GM21529 (cell line): ENCODE results near the gene HEATR5A.

Experiments
- ATAC-seq: cut with Tn5 transposase; IDR thresholded peaks from one replicate; pipeline ENCODE4 v1.9.1; 2021; ENCODE audit not compliant: unreplicated experiment

The HEATR5A gene

DNA sequence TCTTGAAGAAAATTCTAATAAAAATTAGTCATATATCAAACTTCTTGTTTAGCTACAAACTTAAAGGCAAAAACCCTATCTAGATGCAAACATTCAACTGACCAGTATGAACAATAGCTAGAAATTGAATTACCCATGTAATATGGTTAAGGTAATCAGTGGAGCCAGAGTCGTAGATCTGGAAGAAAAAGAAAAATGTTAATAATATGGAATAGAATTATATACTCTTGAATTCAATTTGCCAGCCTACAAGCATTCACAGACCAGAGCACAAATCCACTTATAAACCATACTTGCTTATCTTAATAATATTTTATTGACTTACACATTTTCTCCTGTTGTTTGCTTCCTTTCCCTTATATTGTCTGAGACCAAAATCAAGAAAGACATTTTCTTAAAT lies 7.7 kb upstream of the HEATR5A start:
- ATAC-seq = no peak

DNA sequence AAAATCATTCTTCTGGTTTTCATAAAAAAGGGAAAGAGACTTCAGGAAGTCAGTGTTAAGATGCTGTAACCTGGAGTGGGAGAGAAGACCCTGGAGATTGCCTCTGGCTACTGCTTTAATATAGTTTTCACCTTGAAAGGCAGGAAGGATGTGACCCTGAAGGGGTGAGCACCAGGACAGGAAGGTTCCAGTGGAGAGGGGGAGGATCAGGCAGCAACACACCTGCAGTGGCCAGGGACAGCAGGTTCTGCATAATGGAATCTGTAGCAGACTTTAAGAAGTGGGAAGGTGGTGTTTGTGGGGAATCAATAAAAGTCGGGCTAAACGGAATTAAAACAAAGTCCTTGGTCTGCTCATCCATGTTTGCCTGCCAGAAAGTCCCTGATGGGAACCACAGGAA lies 6.3 kb upstream of the HEATR5A start:
- ATAC-seq = no peak

DNA sequence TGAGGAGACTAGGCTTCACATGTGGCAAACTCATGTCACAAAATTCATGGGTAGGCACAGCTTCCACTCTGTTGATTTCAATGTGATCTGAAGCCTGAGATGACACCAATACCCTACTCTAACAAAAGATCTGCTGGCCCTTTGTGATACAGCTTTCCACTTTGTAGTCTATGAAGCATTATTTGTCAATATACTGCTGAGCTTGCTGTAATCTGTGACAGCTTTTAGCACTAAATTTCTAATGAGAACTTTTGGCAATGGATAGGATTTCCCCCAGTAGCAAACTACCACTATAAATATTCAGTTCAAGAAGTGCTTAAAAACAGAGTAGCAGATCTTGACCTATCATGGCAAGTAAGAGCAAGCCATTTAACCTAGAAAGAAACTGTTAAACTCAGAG lies 5.6 kb upstream of the HEATR5A start:
- no peak for ATAC-seq

DNA sequence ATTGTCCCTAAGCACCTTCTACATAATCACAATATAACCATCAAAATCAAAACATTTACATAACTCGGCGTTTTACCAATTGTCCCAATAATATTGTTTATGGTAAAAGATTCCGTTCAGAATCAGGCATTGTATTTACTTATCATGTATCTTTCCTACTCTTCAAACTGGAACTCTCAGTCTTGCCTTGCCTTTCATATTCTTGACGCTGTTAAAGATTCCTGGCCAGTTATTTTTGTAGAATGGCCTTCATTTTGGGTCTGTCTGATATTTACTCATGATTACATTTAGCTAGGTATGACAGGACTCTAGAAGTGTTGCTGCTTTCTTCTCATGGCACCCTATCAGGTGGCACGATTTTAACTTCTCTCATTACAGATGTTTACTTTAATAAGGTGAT lies 850 bp upstream of the HEATR5A start:
- ATAC-seq = no peak

DNA sequence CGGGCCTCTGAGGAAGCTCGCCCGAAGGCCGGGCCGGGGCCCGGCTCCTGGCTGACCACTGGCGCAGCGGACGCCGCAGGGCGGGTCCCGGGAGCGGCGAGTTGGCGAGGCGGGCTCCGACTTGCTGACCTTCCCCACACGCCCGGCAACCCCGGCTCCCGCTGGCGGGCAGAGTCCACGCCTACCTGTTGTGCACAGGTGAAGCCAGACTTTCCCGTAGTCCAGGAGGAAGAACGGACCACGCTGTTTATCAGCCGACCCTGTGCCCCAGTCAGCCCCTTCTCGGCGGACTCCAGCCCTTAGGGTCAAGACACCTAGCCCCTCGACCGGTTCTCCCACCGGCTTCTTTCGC lies 407 bp downstream of the HEATR5A start:
- ATAC-seq = peak; percentile 23

DNA sequence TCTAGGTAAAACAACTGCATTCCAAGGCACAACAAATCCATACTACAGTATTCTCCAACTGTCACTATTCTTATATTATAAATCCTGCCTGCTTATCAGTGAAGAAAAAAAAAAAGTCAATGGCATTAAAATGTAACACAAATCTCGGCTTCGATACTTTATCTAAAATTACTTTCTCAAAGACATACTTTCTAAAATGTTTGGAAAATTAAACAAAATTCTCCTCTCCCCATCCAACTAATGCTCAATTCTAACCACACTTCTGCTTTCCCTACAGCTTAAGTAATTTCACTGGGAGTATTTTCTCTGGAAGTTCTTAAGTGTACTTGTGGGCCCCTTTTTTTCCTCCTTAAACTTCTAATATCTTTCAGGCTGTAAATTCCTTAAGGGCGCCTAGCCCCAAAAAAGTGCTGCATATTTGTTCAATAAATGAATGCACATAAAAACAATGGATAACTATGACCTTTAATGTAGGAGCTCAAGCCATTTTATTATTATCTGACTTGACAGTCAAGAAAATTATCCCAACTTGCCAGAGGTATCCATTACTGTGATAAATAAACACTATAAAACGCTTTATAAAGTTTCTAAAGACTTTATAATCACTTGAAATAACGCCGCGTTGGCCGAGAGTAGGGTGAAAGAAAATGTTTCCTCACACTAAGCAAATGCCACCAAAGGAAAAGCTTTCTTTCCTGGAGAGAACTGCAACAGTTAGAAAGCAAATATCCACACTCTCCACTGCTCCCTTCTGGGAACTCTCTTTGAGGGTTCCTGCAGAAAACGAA lies 977 bp downstream of the HEATR5A start:
- no peak for ATAC-seq

DNA sequence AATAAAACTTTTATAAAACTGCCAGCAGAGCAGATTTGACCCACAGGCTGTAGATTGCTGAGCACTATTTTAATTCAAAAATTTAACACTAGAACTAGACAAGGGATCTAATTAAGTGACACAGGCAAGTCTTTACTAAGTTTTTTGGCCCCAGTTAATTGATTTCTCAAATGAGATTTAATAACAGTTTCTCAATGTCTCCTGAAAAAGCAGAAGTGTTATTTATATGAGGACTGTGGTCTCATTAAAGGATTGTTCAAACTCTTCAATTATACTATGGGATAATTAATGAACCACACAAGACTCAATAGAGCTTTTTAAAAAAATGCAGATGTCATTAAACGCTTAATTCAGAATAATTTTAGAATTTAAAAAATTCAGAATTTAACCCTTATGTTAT lies 1.9 kb downstream of the HEATR5A start:
- ATAC-seq = no peak

DNA sequence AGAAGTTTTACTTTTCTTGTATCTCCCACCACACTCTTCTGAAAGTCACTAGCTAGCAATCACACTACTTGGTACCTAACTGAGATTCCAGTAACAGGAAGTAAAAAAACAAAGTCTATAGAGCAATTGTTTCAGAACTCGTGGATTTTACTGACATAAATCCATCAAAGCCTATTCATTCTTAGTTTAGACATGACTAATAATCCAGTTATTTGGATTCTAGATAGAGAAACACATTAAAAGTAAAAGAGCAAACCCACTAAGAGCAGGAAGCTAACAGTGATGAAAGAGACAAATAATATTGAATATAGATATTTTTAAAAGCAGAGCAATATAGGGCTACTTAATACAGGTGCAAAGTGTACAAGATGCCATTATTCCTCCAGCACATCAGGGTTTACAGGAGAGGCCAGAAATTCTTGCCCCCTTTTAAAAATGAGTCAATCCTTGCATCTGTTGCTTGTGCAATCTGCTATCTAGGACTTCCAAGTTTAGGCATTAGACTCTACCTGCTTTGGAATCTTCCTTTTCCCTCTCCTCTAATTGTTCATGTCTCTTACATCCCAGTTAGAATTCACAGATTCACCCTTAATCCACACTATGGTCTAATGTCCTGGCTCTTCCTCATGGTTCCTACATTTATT lies 6.0 kb downstream of the HEATR5A start:
- no peak for ATAC-seq

DNA sequence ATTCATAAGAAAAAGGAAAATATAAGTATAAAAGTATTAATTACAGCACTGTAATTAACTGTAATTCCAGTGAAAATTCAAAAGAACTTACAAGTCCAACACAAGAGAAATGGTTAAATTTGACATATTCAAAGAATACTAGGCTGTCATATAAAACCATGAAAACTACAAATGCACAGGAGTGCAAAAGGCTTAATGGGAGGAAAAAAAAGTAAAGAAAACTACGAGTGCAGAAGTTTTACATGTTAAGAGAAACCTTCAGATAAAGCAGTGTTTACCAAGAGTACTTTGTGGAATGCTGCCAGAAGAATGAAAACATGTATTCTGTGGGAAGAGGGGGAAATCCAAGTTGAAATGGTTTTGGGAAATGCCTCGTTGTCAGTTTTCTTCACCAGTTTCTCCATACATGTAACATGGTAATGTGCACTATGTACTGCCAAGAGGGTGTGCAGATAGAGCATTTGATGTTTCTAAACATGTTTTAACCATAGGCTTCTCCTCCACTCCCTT lies 9.1 kb downstream of the HEATR5A start:
- no peak for ATAC-seq

DNA sequence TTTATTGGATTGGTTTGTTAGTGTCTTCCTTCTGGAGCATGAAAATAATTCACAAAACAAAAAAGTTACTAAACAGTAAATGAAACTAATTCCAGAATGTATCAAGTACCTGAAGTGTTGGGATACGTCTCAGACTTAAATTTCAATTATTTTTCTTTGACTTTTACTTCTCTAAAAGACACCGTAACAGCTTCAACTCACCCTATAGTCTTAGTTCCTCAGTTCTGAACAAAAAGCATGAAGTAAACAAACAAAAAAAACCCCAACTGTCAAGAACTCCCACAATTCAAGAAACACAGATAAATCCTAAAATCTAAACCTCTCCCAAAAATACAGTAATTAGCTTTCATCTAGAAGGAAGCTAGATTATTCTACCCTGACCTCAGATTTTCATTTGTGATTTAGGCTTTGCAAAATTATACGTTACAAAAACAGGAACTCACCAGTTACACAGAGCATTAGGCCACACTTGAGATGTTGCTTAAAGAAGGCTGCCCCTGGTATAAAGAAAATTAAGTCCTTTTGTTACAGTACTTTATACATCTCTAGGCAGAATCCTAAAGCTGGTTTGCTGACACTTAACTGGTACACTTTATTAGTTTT lies 10.2 kb downstream of the HEATR5A start:
- no peak for ATAC-seq

DNA sequence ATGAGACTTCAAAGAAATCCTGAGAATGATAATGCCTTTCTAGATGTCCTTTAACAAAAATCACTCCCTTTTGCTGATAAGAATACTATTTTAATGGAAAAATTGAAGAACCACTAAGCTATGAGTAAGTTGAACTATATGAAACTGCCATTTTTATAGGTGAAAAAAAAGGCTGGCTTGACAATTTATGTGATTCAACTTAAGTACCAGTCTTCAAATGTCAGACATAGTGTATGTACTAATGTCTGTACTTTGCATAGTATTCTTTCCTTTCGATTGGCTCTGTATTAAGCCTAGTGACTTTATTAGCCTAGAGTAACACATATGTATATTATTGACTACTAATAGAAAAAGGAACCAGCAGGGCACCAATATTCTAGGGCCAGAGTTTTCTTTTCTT lies 11.9 kb downstream of the HEATR5A start:
- ATAC-seq = no peak

DNA sequence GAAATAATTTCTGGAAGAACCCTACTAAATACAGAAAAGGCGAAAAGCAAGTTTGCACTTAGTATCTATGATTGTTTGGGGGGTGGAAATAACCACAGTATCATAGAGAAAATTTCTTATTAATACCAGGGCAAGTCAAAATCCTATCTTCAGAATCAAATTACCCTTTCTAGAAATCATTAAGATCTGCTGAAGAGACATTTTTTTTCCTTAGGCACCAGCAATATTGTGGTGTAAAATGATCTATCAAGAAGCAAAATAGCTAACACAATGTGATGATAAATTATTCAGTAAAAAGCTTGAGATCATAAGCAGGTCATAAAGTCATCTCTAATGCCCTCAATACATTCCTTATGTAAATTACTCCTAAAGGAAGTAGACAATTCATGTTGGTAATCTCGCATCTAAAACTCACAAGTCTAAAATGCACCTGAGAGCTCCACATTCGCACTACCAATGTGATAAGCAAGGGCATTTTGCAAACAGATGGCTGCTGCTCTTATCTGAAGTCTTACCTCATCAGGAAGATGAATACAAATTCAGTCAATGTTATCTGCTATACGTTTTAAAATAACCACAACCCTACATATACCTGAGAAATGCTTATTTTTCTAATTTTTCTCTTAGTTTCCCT lies 14.6 kb downstream of the HEATR5A start:
- no peak for ATAC-seq

DNA sequence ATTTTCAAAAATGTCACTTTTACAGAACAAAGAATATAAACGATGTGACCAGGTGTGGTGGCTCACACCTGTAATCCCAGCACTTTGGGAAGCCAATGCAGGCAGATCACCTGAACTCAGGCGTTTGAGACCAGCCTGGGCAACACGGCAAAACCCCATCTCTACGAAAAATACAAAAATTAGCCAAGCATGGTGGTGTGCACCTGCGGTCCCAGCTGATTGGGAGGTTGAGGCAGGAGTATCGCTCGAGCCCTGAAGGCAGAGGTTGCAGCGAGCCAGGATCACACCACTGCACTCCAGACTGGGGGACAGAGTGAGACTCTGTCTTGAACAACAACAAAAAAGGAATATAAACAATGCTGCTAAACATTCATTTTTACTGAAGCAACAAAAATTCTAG lies 15.2 kb downstream of the HEATR5A start:
- ATAC-seq = no peak

DNA sequence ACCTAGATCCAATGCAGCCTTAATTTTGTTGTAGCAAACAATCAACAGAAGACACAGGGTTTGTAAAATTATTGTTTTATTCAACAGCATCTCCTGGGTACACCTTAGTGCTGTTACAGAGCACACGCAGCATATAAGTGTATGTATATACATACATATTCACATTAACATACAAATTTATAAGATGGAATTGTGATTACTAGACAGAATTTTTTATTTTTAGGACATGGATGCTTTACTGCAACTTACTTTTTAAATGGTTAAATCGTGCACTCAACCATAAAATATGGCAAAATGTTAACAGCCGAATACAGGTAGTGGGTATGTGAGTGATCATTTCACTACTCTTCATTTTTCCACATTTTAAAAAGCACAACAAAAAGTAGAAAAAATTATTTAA lies 16.6 kb downstream of the HEATR5A start:
- ATAC-seq = no peak

DNA sequence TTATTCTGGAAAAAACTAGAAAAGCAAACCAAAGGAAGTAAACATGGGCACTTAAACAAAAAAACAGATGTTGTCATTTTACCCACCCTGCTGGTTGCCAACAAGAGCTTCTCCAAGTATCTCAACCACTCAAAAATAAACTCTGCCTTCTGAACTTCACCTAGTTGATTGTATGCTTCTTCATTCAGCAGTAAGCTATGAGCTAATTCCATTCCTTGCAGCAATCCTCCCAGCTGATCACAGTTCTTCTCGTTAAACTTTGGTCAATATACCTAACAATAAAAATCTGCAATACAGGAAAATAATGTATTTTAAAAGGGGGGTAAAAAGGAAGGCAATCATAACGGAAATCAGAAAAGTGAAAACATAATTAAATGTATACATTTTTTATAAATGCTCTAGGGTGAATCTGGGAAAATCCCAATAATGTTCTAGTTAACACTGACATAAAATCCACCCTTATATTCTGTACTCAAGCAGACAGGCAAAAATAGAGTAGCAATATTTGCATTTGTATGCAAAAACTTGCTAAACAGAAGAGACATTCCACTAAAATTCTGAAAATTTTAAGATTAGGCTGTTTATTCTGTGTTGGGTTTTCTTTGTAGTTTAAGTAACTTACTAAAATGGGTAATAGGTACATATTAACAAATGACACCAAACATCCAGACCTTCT lies 17.4 kb downstream of the HEATR5A start:
- ATAC-seq = no peak

DNA sequence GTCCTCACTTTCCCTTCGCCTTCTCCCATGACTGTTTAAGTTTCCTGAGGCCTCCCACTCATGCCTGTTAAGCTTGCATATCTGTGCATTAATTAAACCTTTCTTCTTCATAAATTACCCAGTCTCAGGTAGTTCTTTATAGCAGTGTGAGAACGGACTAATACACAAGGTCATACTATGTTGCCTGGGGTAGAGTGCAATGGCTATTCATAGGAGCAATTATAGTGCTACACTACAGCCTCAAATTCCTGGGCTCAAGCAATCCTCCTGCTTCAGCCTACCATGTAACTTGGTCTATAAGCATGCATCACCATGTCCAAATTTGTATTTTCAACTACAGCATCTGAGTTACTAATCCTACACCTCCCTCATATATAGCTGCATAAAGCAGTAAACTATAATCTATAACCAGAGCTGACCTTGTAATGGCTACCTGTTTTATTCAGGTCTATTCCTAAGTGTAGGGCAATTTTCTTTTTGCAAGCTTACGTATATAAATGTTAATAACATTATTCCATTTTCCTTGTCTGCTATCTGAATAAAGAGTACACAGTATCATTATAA lies 18.9 kb downstream of the HEATR5A start:
- ATAC-seq = no peak

DNA sequence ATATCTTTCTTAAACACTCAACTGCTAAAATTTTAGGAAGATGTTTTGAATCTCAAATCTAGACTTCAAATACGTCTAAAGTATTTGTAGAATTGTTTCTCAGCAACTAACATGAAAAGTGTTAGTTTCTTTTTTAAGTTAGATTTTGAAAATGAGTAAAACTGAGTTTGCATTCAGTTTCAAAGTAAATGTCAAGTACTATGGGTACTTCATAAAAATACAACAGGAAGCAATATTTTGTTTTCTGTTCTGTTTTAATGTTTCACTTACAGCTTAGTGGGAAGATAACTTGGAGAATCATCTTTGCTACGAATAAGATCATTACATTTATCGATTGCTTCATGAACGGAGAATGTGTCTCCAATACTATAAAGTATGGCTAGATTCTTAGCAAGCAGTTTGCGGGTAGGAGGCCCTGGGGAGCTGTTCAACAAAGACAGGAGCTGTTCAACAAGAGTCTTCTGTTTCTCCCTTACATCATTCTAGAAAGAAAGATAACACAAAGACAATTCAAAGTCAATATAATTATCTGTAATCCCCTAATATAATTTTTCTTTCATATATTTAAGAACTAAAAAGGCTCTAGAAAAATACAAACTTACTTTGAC lies 20.2 kb downstream of the HEATR5A start:
- peak; percentile 56 for ATAC-seq

DNA sequence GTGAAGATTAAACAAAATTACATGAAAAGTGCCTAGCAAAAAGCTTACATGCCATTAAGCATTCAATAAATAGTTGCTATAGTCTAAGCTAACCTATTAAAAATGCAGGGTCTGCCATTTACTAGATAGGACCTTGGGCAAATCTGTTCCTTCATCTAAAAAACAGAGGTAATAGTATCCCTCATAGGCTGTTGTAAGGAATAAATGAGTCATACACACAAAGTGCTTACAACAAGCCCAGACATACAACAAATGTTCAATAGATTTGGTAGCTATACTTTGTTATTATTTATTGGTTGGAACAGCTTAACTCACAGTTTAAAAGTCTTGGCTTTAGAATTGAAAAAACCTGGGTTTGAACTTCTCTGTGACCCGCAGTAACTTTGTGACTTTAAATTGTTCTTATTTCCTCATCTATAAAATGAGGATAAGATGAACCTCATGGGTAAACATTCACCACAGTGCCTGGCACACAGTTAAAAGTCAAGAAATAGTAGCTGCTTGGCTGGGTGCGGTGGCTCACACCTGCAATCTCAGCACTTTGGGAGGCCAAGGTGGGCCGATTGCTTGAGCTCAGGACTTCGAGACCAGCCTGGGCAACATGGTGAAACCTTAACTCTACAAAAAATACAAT lies 24.7 kb downstream of the HEATR5A start:
- ATAC-seq = no peak

DNA sequence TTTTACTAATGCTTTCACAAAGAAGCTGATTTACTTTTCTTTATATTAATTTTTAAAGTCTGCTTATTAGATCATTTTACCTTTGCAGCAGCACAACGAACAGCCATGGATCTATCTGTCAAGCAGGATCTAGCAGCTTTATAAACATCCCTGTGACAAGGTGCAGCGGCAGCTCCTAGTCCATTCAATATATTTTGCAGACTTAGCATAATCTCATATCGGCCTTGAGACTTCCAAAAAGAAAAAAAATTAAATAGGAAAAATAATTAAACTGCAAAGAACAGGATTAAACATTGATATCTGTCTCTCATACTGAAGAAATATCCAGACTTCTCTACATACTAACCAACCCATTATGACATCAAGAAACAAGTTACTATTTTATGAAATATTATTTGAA lies 25.2 kb downstream of the HEATR5A start:
- ATAC-seq = no peak

DNA sequence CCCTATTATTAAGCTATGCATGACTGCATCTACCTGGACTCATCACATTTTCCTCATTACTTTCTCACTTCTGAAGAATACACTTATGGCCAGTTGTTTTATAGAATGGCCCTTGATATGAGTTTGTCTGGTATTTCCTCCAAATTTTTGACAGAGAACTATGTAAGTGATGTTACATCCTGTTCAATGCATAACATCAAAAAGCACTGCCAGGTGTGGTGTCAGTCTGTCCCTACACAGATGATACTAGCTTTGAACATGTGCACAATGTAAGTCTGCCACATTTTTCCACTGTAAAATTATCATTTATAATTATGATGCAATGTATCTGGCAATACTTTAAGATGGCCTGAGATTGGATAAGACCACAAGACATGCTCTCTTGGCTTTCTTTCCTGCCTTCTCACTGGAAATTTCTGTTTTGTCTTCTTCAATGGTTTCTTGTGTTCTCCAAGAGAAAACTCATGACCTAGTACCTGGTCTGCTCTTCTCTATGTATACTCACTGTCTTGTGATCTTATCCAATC lies 28.3 kb downstream of the HEATR5A start:
- ATAC-seq = no peak
